Nephron progenitor cell (in vitro differentiated cells): Measurements from ENCODE around the gene EDIL3.

ENCODE experiments used
- DNase-seq: peaks from one replicate; pipeline ENCODE4 v3.0.0; 2021
- H3K27ac Mint-ChIP-seq: 2 replicates; pipeline ENCODE4 v1.8.0; 2021; ENCODE audit warnings: mild to moderate bottlenecking, moderate library complexity, mixed read lengths
- H3K27me3 Mint-ChIP-seq: 2 replicates; pipeline ENCODE4 v1.8.0; 2021; ENCODE audit warnings: mild to moderate bottlenecking, low read depth, mixed read lengths; ENCODE audit not compliant: poor library complexity
- H3K36me3 Mint-ChIP-seq: 2 replicates; pipeline ENCODE4 v1.8.0; 2021; ENCODE audit warnings: low read depth, mixed read lengths
- H3K4me1 Mint-ChIP-seq: 2 replicates; pipeline ENCODE4 v1.8.0; 2021; ENCODE audit warnings: mixed read lengths
- H3K4me3 Mint-ChIP-seq: 2 replicates; pipeline ENCODE4 v1.8.0; 2021; ENCODE audit warnings: mild to moderate bottlenecking, moderate library complexity, mixed read lengths
- H3K9me3 Mint-ChIP-seq: 2 replicates; pipeline ENCODE4 v1.8.0; 2021; ENCODE audit warnings: mild to moderate bottlenecking, moderate library complexity, mixed read lengths
- CTCF ChIP-seq: fragments of 200-600 bp; sonication (generic); IDR thresholded peaks from 2 replicates; pipeline ENCODE4 v1.5.0; 2021; ENCODE audit warnings: antibody characterized with exemption

The EDIL3 gene

GRCh38 chr5:83924171-83924570 is 460.5 kb downstream of the EDIL3 start:
- Mint-ChIP-seq H3K36me3 (no peaks in the 10 kb centered on the region), H3K27me3 (peaks cover 7% of the 10 kb centered on the region), H3K27ac (no peak overlapping the region), H3K9me3 (peaks cover 12% of the 10 kb centered on the region), H3K4me3 (no peak overlapping the region), H3K4me1 (peaks cover 24% of the 10 kb centered on the region)
- no peak for TF ChIP-seq CTCF
- DNase-seq: no peak

- no peak overlapping the region for H3K27ac Mint-ChIP-seq
- no peak for TF ChIP-seq CTCF
- H3K27me3 Mint-ChIP-seq: peaks cover 6% of the 10 kb centered on the region
- H3K9me3 Mint-ChIP-seq: peaks cover 12% of the 10 kb centered on the region
- no peak for DNase-seq
- no peaks in the 10 kb centered on the region for H3K36me3 Mint-ChIP-seq
- peaks cover 28% of the 10 kb centered on the region for H3K4me1 Mint-ChIP-seq
- H3K4me3 Mint-ChIP-seq: no peak overlapping the region
Observed at GRCh38 chr5:83922699-83923098, 462.0 kb downstream of the EDIL3 start.

- Mint-ChIP-seq H3K9me3 (peaks cover 12% of the 10 kb centered on the region), H3K27ac (no peak overlapping the region), H3K27me3 (peaks cover 4% of the 10 kb centered on the region), H3K36me3 (no peaks in the 10 kb centered on the region), H3K4me1 (peaks cover 28% of the 10 kb centered on the region), H3K4me3 (no peak overlapping the region)
- TF ChIP-seq CTCF: no peak
- no peak for DNase-seq
Observed at GRCh38 chr5:83921666-83922193, 462.9 kb downstream of the EDIL3 start.

- H3K27me3 Mint-ChIP-seq: peaks cover 4% of the 10 kb centered on the region
- H3K36me3 Mint-ChIP-seq: no peaks in the 10 kb centered on the region
- TF ChIP-seq CTCF: no peak
- DNase-seq: no peak
- H3K4me1 Mint-ChIP-seq: peaks cover 11% of the 10 kb centered on the region
- H3K27ac Mint-ChIP-seq: no peak overlapping the region
- H3K4me3 Mint-ChIP-seq: no peak overlapping the region
- H3K9me3 Mint-ChIP-seq: peaks cover 12% of the 10 kb centered on the region
Observed at GRCh38 chr5:83919071-83920041, 465.3 kb downstream of the EDIL3 start.

GRCh38 chr5:83917261-83917908 is 467.3 kb downstream of the EDIL3 start:
- H3K27ac Mint-ChIP-seq: peak overlapping the region; percentile 5
- H3K36me3 Mint-ChIP-seq: no peaks in the 10 kb centered on the region
- no peak for DNase-seq
- no peak for TF ChIP-seq CTCF
- H3K9me3 Mint-ChIP-seq: no peaks in the 10 kb centered on the region
- H3K4me3 Mint-ChIP-seq: no peak overlapping the region
- H3K4me1 Mint-ChIP-seq: peaks cover 11% of the 10 kb centered on the region
- peaks cover 4% of the 10 kb centered on the region for H3K27me3 Mint-ChIP-seq
